Vagina (tissue), 2 donors: ENCODE results near the gene KRT5. TPM values are rescaled to one million over a fixed set of nuclear protein-coding genes. Genes with fewer than 3 reads are reported as not detected.
A peak's percentile ranks its signal among the peaks of the same experiment; 100 is the strongest.

Experiments
- DNase-seq, 2 donors: peaks; one replicate each; pipeline ENCODE4 v3.0.0-alpha.2; 2017; ENCODE audit errors: extremely low spot score in 2 of 2
- H3K27ac ChIP-seq: fragments of 200-600 bp; sonication (generic); one replicate; pipeline ENCODE4 v1.5.1; 2019
- H3K27me3 ChIP-seq: fragments of 200-600 bp; sonication (generic); one replicate; pipeline ENCODE4 v1.5.1; 2019
- H3K36me3 ChIP-seq, 2 donors: fragments of 200-600 bp; sonication (generic); one replicate each; pipeline ENCODE4 v1.5.1; 2017 to 2019
- H3K4me1 ChIP-seq: fragments of 200-600 bp; sonication (generic); one replicate; pipeline ENCODE4 v1.5.1; 2019
- H3K4me3 ChIP-seq, 2 donors: fragments of 200-600 bp; sonication (generic); 1 replicate in 1 of 2; 2 replicates in 1 of 2; pipeline ENCODE4 v1.5.1; 2016 to 2019
- H3K9me3 ChIP-seq: fragments of 200-600 bp; sonication (generic); one replicate; pipeline ENCODE4 v1.5.1; 2019
- CTCF ChIP-seq, 3 experiments: fragments of 450-650 bp in 2 of 3; fragments of 200-600 bp in 1 of 3; sonication (generic) in 1 of 3; IDR thresholded peaks; one replicate each; pipeline ENCODE4 v1.5.1; 2017 to 2019; ENCODE audit warnings: antibody characterized with exemption in 3 of 3, mild to moderate bottlenecking in 2 of 3, moderate library complexity in 2 of 3
- POLR2A ChIP-seq, 2 donors: fragments of 450-650 bp; IDR thresholded peaks; one replicate each; pipeline ENCODE4 v1.6.1; 2017; ENCODE audit warnings: antibody characterized with exemption in 2 of 2, mild to moderate bottlenecking in 2 of 2, moderate library complexity in 2 of 2
- POLR2AphosphoS5 ChIP-seq, 2 donors: sonication (generic); formaldehyde crosslinking; IDR thresholded peaks; one replicate each; pipeline ENCODE4 v1.9.0; 2017; ENCODE audit warnings: antibody characterized with exemption in 2 of 2, mild to moderate bottlenecking in 2 of 2, low read depth in 1 of 2; ENCODE audit not compliant: insufficient read depth in 1 of 2
- intact Hi-C: fragments of 100-400 bp; cut with DNase I; formaldehyde crosslinking; loops from one replicate; pipeline ENCODE4 v1.15.1; 2023
- total RNA-seq: library from RNA; depleted of rRNA; stranded (reverse); fragments of >200 nt; gene quantifications from one replicate; pipeline ENCODE4 v1.2.3, GENCODE V29; 2016

The KRT5 gene
- total RNA-seq, 1 donor from 2014 or later, result 4,247 TPM

- no peak overlapping the region for H3K4me3 ChIP-seq
- H3K36me3 ChIP-seq, result no peaks in the 10 kb centered on the region
- no peaks in the 10 kb centered on the region for H3K9me3 ChIP-seq
- H3K27me3 ChIP-seq, result no peaks in the 10 kb centered on the region
- TF ChIP-seq POLR2AphosphoS5 (IDR thresholded peaks at IDR 0.05; ENCODE audit: insufficient read depth in 1 of 2, low read depth in 1 of 2) (no peak), CTCF (IDR thresholded peaks at IDR 0.05) (no peak), POLR2A (IDR thresholded peaks at IDR 0.05) (no peak)
- intact Hi-C loops, result no loop called here
- H3K4me1 ChIP-seq, result peaks cover 24% of the 10 kb centered on the region
- H3K27ac ChIP-seq, result no peak overlapping the region
- no peak for DNase-seq
Observed at GRCh38 chr12:52528641-52529143, 8.5 kb upstream of the KRT5 start.

GRCh38 chr12:52527121-52527800, 7.1 kb upstream of the KRT5 start:
- TF ChIP-seq CTCF (IDR thresholded peaks at IDR 0.05) (no peak), POLR2AphosphoS5 (IDR thresholded peaks at IDR 0.05; ENCODE audit: insufficient read depth in 1 of 2, low read depth in 1 of 2) (no peak), POLR2A (IDR thresholded peaks at IDR 0.05) (no peak)
- intact Hi-C loops, result no loop called here
- Histone ChIP-seq H3K27ac (no peak overlapping the region), H3K9me3 (no peaks in the 10 kb centered on the region), H3K4me1 (peaks cover 24% of the 10 kb centered on the region), H3K36me3 (no peaks in the 10 kb centered on the region), H3K4me3 (no peak overlapping the region), H3K27me3 (no peaks in the 10 kb centered on the region)
- peak; percentile 77 to 80 for DNase-seq

- Histone ChIP-seq H3K36me3 (no peaks in the 10 kb centered on the region), H3K27ac (no peak overlapping the region), H3K4me3 (no peak overlapping the region), H3K4me1 (peaks cover 24% of the 10 kb centered on the region), H3K27me3 (no peaks in the 10 kb centered on the region), H3K9me3 (no peaks in the 10 kb centered on the region)
- DNase-seq, result peak in 1 of 2 donors; percentile 79
- TF ChIP-seq POLR2A (IDR thresholded peaks at IDR 0.05) (no peak), CTCF (IDR thresholded peaks at IDR 0.05) (no peak), POLR2AphosphoS5 (IDR thresholded peaks at IDR 0.05; ENCODE audit: insufficient read depth in 1 of 2, low read depth in 1 of 2) (no peak)
- intact Hi-C loops, result no loop called here
Observed at GRCh38 chr12:52526511-52526951, 6.3 kb upstream of the KRT5 start.

DNA sequence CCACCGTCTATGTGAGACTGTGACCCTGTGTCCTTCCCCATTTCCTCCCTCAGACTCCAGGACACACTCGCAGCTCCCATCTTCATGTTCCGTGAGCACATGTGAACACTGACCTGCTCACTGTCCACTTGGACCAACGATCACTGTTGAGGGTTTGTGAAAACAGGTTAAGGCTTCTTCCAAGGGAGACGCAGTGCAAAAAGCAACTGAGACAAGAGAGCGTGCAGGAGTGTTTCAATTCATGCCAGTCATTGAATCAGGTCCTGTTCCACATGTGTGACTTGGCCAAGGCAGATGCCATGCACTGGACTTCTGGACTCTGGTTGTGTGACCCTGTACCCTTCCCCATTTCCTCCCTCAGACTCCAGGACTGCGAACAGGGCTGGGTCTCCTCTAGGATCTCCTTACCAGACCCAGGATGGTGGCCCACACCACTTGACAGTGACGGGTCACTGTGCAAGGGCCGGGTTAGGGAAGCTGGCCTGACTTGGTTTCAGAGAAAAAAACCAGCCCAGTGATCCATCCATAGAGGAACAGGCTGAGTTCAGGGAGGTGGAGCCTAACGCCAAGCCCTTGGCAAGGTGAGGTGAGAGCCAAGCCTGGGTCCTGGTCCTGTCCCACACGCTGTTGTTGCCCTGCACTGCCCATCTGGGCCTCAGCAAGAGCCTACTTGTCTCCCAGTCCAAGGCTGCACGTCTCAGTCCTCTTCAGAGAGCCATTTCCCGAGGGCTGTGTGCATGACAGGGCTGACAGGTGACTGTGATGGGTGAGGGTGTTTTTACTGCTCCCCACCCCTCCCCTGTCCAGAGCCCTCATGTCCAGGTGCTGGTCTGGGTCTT, 5.7 kb upstream of the KRT5 start:
- Histone ChIP-seq H3K4me1 (peaks cover 24% of the 10 kb centered on the region), H3K36me3 (no peaks in the 10 kb centered on the region), H3K9me3 (no peaks in the 10 kb centered on the region), H3K27me3 (no peaks in the 10 kb centered on the region), H3K27ac (peak overlapping the region; percentile 44), H3K4me3 (no peak overlapping the region)
- TF ChIP-seq POLR2AphosphoS5 (IDR thresholded peaks at IDR 0.05; ENCODE audit: insufficient read depth in 1 of 2, low read depth in 1 of 2) (no peak), CTCF (IDR thresholded peaks at IDR 0.05) (no peak), POLR2A (IDR thresholded peaks at IDR 0.05) (no peak)
- intact Hi-C loops, result no loop called here
- peak; percentile 83 to 85 for DNase-seq
